A549 (cell line): ENCODE data around the gene ESR2.

Experiments
- CHD2 ChIP-seq: fragments of 150-350 bp; IDR thresholded peaks from 2 replicates; pipeline ENCODE4 v1.6.1; 2014; ENCODE audit warnings: low read length; ENCODE audit not compliant: partially characterized antibody
- E2F6 ChIP-seq: IDR thresholded peaks from 2 replicates; pipeline ENCODE4 v1.6.1; 2012; ENCODE audit warnings: low read depth, borderline replicate concordance
- EP300 ChIP-seq, 2 experiments: fragments of >200 bp; sonication (Bioruptor Twin); formaldehyde crosslinking; IDR thresholded peaks; 2 replicates in 1 of 2; 3 replicates in 1 of 2; pipeline ENCODE4 v1.6.1; 2016 to 2017
- JUN ChIP-seq, 2 experiments: fragments of >200 bp; sonication (Bioruptor Twin); formaldehyde crosslinking; IDR thresholded peaks; 2 replicates in 1 of 2; 3 replicates in 1 of 2; pipeline ENCODE4 v1.6.1; 2016 to 2017
- JUNB ChIP-seq: fragments of >200 bp; sonication (Bioruptor Twin); formaldehyde crosslinking; IDR thresholded peaks from 2 replicates; pipeline ENCODE4 v1.6.1; 2016
- MAFK ChIP-seq: fragments of 450-650 bp; IDR thresholded peaks from 2 replicates; pipeline ENCODE4 v1.6.1; 2014; ENCODE audit not compliant: partially characterized antibody
- MYC ChIP-seq: IDR thresholded peaks from 2 replicates; pipeline ENCODE4 v1.6.1; 2012; ENCODE audit warnings: mild to moderate bottlenecking, inconsistent platforms, low read length, improper control_type of control experiment, borderline replicate concordance
- POLR2A ChIP-seq: IDR thresholded peaks from 2 replicates; pipeline ENCODE4 v1.6.1; 2012; ENCODE audit warnings: mild to moderate bottlenecking, low read length
- REST ChIP-seq: fragments of 200-600 bp; sonication (generic); IDR thresholded peaks from 2 replicates; pipeline ENCODE4 v1.6.1; 2016; ENCODE audit warnings: antibody characterized with exemption, mild to moderate bottlenecking, moderate library complexity
- TF ChIP-seq, protein P1 (sequence below): fragments of >200 bp; sonication (Bioruptor Twin); formaldehyde crosslinking; IDR thresholded peaks from 3 replicates; pipeline ENCODE4 v1.5.1; 2016
- TF ChIP-seq, protein P2 (sequence below): fragments of 150-350 bp; IDR thresholded peaks from 2 replicates; pipeline ENCODE4 v1.6.1; 2014; ENCODE audit warnings: low read depth, mild to moderate bottlenecking, low read length

- TF ChIP-seq, protein P1, sequence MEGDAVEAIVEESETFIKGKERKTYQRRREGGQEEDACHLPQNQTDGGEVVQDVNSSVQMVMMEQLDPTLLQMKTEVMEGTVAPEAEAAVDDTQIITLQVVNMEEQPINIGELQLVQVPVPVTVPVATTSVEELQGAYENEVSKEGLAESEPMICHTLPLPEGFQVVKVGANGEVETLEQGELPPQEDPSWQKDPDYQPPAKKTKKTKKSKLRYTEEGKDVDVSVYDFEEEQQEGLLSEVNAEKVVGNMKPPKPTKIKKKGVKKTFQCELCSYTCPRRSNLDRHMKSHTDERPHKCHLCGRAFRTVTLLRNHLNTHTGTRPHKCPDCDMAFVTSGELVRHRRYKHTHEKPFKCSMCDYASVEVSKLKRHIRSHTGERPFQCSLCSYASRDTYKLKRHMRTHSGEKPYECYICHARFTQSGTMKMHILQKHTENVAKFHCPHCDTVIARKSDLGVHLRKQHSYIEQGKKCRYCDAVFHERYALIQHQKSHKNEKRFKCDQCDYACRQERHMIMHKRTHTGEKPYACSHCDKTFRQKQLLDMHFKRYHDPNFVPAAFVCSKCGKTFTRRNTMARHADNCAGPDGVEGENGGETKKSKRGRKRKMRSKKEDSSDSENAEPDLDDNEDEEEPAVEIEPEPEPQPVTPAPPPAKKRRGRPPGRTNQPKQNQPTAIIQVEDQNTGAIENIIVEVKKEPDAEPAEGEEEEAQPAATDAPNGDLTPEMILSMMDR = peak; percentile 86
- TF ChIP-seq, protein P2, sequence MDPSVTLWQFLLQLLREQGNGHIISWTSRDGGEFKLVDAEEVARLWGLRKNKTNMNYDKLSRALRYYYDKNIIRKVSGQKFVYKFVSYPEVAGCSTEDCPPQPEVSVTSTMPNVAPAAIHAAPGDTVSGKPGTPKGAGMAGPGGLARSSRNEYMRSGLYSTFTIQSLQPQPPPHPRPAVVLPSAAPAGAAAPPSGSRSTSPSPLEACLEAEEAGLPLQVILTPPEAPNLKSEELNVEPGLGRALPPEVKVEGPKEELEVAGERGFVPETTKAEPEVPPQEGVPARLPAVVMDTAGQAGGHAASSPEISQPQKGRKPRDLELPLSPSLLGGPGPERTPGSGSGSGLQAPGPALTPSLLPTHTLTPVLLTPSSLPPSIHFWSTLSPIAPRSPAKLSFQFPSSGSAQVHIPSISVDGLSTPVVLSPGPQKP = no peak
- peak; percentile 24 for TF ChIP-seq MAFK
- TF ChIP-seq POLR2A = no peak
- no peak for TF ChIP-seq JUN (IDR thresholded peaks at IDR 0.05)
- no peak for TF ChIP-seq JUNB
- TF ChIP-seq CHD2 = no peak
- TF ChIP-seq MYC = no peak
- no peak for TF ChIP-seq EP300 (IDR thresholded peaks at IDR 0.05)
- no peak for TF ChIP-seq E2F6
- TF ChIP-seq REST = no peak
These were observed 9.3 kb upstream of the ESR2 start for GRCh38 chr14:64303471-64303917.
